ENCODE data around the gene HBE1. TPM values are rescaled to one million over a fixed set of nuclear protein-coding genes. Genes with fewer than 3 reads are reported as not detected.

The HBE1 gene
- total and polyA plus RNA-seq, 9 of the 15 experiments (the other 6 are each of a cell fraction or from before 2014, with no cell fraction given), result 612 to 10,250 (median 2,181) TPM

GRCh38 chr11:5280582-5281102, 10.9 kb upstream of the HBE1 start (continued):
- no peak; the same call in 1 of the 2 replicates for TF ChIP-seq NFRKB (IDR thresholded peaks at IDR 0.05; ENCODE audit: low read depth)
- no peak for TF ChIP-seq GTF2F1 (IDR thresholded peaks at IDR 0.05; ENCODE audit: low read depth, low read length)
- peak; percentile 92 for TF ChIP-seq CREB3 (tag; conservative IDR thresholded peaks at IDR 0.05; ENCODE audit: low read depth)
- peak; percentile 80 for TF ChIP-seq ZNF449 (CRISPR knock-in tag; IDR thresholded peaks at IDR 0.05)
- peak; percentile 98 for TF ChIP-seq NBN (IDR thresholded peaks at IDR 0.05; ENCODE audit: low read depth)
- peak; percentile 89 for TF ChIP-seq TCF15 (CRISPR knock-in tag; IDR thresholded peaks at IDR 0.05)
- TF ChIP-seq TFE3 (CRISPR knock-in tag; IDR thresholded peaks at IDR 0.05), result peak; percentile 12; the same call in 1 of the 2 replicates
- TF ChIP-seq NUFIP1 (IDR thresholded peaks at IDR 0.05; ENCODE audit: partially characterized antibody), result no peak
- peak; percentile 100 for TF ChIP-seq C11orf30 (IDR thresholded peaks at IDR 0.05; ENCODE audit: low read depth)
- peak; percentile 59 for TF ChIP-seq GABPB1 (CRISPR knock-in tag; IDR thresholded peaks at IDR 0.05)
- TF ChIP-seq NCOA6 (IDR thresholded peaks at IDR 0.05), result no peak
- no peak for TF ChIP-seq ATF1 (CRISPR knock-in tag; IDR thresholded peaks at IDR 0.05)
- peak; percentile 89 for TF ChIP-seq ATF1 (tag; IDR thresholded peaks at IDR 0.05)
- peak; percentile 29; the same call in 1 of the 2 replicates for TF ChIP-seq E2F3 (CRISPR knock-in tag; IDR thresholded peaks at IDR 0.05)
- TF ChIP-seq CBX8 (IDR thresholded peaks at IDR 0.05; ENCODE audit: borderline replicate concordance, extremely low read depth, low read depth, low read length, poor library complexity, severe bottlenecking), result no peak
- no peak for TF ChIP-seq ZNF232 (CRISPR knock-in tag; IDR thresholded peaks at IDR 0.05)
- TF ChIP-seq ZBTB17 (CRISPR knock-in tag; IDR thresholded peaks at IDR 0.05), result peak; percentile 67
- peak; percentile 98 for TF ChIP-seq CCNT2 (IDR thresholded peaks at IDR 0.05; ENCODE audit: borderline replicate concordance, extremely low read depth, insufficient read length, low read depth, low read length)
- TF ChIP-seq DPF2 (IDR thresholded peaks at IDR 0.05), result peak; percentile 100

All from K562 (cell line).